Stimulated activated CD8-positive, alpha-beta memory T cell treated with anti-CD3 and anti-CD28 coated beads, Interleukin-2, amount 100 ng/mL, for 1 hour (primary cell): ENCODE data around the gene MDGA2.

Experiments
- DNase-seq, 2 donors: peaks; one replicate each; pipeline ENCODE4 v3.0.0-alpha.2; 2020; ENCODE audit warnings: low read depth in 2 of 2

Gene MDGA2

DNA sequence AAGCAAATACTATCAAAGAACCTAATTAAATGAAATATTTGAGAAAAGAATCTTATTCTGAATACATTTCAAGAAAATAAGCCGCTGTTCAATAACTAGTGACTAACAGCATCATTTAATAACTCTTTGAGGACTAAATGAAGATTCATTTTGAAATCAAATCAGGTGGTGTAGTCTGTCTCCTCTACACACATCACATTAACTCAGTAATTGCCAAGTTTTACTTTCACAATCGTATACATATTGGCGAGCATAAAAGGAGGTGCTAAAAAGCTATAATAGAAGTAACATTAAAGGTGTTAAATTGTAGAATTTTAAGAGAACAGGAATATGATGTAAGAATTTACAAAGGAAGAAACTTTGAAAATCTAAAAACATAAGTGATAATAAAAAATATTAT lies 185.1 kb downstream of the MDGA2 start:
- no peak for DNase-seq

DNA sequence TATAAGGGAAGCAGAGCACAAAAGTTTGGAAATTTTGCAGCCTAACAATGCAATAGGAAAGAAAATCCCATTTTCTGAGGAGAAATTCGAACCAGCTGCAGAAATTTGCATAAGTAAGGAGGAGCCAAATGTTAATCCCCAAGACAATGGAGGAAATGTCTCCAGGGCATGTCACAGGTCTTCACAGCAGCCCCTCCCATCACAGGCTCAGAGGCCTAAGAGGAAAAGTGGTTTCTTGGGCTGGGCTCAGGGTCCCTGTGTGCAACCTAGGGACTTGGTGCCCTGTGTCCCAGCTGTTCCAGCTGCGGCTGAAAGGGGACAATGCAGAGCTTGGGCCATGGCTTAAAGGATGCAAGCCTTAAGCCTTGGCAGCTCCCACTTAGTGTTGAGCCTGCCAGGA lies 190.0 kb downstream of the MDGA2 start:
- DNase-seq = no peak

GRCh38 chr14:47483449-47483848 lies 192.0 kb downstream of the MDGA2 start:
- DNase-seq = no peak

DNA sequence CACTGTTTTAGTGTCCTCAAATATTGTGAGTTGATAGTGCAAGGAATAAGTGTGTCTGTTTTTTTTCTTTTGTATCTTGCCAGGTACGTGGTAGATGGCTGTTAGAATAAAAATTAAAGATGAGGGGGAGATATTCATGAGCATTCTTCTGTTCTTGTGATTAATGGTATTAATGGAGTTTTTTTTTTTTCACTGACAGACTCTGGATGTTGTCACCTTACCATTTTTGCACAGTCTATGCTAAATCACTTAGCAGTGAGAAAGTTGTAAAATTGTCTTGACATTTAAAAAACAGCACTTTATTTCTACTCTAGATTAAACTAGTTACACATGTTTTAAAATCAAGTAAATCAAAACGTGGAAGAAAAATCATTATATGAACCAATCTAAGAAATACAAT lies 204.3 kb downstream of the MDGA2 start:
- DNase-seq = no peak

- DNase-seq = no peak
Measured at GRCh38 chr14:47466916-47467315, 208.5 kb downstream of the MDGA2 start.

- no peak for DNase-seq
Measured at GRCh38 chr14:47454025-47454424, 221.4 kb downstream of the MDGA2 start.

DNA sequence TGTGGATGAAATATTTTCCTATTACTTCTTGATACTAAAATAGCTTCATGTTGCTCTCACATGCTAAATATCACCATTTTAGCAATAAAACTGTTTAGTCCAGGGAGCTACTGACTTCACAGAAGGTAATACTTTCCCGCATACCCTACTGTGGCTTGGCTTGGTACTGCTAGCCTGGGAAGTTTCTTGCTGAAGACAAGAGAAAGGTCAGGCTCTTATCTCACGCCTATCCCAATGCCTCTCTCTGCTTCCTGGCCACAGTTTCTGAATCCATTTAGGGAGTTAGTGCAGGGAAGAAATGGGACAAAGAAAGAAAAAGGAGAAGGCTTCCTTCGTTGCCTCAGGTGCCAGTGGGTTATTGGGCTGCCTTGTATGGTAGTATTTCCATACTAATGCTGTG lies 228.3 kb downstream of the MDGA2 start:
- no peak for DNase-seq

GRCh38 chr14:47442211-47442610 lies 233.2 kb downstream of the MDGA2 start:
- no peak for DNase-seq

- DNase-seq = no peak
Measured at GRCh38 chr14:47439953-47440352, 235.5 kb downstream of the MDGA2 start.

DNA sequence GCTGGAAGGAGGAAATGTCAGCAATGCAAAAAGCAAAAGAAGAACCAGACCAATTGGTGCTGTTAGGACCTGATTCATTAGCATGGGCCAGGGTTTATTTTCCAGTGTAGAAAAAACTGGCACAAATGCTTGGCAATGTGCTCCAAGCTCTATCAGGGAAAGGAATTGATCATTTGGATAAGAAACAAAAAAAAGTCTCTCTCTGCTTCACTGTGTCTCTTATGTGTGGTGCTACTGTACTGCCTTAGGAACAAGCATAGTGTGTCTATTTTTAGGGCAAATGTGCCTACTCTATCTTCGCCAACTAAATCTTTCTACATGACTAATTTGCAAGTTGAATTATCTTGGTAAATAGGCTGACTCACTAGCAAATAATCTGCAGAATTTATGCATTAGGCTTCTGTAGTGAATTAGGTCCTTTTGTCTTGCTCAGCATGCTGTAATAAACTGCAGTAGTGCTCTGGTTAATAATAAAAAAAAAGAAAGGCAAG lies 236.7 kb downstream of the MDGA2 start:
- DNase-seq = no peak

- DNase-seq = no peak
Measured at GRCh38 chr14:47435331-47435965, 240.0 kb downstream of the MDGA2 start.

DNA sequence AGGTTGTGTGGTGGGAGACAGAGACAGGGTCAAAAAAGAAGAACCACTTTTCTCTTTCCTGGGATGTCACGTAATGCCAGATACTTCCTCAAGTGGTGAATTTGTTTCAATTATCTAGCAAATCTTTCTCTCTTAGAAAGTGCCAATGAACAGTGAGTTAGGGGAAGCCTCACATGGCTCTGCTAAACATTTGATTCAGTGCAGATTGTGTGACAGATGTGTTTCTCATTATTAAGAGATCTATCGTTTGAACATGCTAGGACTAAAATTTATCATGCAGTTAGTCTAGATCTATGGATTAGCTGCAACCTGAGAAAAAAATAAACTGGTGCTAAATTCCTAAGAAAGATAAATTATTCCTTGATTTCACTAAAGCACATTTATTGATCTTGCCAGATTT lies 247.8 kb downstream of the MDGA2 start:
- DNase-seq = no peak

DNA sequence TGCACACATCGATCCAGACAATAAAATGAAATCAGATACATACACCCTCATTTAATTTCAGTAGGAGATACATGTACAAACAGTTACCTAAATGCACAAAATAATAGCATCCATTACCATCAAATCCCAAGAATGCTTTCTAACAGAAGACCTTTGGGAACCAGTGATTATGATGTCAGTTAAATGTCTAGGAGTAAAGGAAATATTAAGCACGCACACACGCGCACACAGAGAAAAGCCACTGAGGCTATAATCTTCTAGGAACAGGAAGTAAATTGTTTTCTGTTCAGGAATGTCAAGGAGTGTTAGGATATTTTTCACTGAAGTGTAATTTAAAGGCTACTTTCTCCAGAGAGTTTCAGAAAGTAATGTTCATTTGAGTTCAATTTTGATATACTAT lies 250.1 kb downstream of the MDGA2 start:
- DNase-seq = no peak

GRCh38 chr14:47422191-47422590 lies 253.2 kb downstream of the MDGA2 start:
- no peak for DNase-seq

DNA sequence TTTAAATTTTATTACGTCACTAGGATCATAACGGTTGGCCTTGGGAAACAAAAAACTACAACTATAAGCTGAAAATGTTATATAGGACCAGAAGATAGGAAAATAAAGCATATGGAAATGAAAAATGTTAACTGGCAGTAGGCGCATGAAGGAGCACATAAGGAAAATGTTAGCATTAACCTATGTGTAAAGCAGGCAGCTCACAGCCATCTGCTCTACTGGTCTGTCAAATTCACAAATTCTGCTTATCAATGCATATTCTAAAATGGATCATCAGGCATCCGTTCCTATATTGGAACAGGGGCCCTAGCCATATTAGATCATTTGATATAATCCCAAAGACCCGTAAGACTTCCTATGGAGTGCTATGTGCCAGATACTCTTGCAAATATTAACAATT lies 263.9 kb downstream of the MDGA2 start:
- DNase-seq = no peak

DNA sequence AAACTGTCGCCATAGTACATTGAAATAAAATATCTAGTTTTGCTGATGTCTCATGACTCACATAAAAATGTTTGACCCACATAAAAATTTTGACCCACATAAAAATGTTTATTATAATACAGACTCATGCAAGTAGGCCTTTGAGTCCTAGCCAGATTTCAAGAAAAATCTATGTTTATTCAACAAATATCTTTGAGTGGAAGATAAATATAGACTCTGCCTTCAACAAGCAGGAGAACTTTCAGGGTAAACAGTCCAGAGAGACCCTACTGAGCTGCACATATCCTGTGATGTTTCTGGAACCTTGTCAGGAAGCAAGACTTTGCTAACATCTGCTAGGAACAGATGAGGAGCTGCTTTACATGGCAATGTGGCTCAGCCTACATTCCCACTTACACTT lies 283.1 kb downstream of the MDGA2 start:
- no peak for DNase-seq

DNA sequence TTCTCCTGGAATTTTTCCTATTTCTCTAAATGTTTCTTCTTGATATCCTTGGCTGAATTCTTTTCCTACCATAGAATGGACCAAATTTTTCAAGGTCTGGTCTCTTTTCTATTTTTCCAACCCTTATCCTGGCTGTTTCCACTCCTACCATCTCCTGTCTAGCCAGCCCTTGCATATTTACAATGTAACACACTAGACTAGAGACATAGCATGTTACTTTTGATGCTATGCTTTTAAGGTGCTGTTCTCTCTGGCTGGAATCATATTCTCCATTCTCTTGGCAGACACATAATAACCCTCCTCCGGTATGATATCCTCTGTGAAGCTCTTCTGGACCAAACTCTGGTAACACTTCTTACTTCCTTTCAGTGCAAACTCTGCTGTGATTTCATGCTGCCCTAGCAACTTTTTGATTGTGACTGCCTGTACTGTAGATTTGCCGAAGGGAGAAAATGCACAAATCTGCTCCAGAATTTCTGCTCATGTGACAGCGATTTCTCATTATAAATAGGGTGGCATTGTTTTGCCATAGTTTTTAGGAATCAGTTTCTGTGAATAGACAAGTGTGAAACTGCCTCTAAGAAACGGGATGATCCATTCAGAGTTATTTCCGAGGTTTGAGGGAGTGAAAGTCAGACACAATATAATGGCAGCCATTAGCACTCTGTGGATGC lies 284.4 kb downstream of the MDGA2 start:
- DNase-seq = no peak

DNA sequence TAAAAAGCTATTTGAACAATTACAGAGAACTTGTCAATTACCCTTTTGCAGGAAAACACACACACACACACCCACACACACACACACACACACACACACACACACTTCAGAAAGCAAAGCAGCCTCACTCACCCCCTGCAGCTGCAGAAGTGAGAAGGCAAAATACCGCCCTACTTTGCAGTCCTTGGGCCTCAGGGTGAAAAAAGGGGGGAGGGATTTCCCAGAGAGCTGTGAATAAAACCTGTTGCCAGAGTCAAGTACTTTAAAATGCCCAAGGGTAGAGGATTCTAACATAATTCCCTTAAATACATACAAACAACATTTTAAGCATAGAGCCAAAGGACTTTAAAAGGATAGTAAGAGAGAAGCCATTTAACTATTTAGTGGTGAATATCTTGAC lies 285.9 kb downstream of the MDGA2 start:
- DNase-seq = no peak

GRCh38 chr14:47366006-47366405 lies 309.4 kb downstream of the MDGA2 start:
- no peak for DNase-seq

DNA sequence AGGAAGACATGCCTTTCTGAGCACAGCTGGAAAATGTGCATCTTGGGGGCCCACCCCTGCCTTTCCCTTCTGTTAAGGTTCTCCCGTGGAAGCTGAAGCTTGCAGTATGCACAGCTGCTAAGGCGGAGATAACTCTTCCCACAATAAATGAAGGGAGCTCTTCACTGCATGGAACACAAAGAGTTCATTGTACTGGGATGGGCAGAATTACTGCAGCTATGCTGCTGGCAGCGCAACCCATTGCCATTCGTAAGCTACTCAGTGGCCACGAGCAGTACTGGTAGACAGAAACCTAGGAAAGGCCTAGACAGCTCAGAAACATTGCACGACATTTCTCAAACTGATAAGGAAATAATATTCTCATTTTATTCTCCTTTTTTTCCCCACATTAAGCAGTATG lies 310.2 kb downstream of the MDGA2 start:
- DNase-seq = no peak

- no peak for DNase-seq
Measured at GRCh38 chr14:47353186-47353585, 322.2 kb downstream of the MDGA2 start.

GRCh38 chr14:47346849-47347248 lies 328.6 kb downstream of the MDGA2 start:
- no peak for DNase-seq

GRCh38 chr14:47345016-47345415 lies 330.4 kb downstream of the MDGA2 start:
- no peak for DNase-seq

DNA sequence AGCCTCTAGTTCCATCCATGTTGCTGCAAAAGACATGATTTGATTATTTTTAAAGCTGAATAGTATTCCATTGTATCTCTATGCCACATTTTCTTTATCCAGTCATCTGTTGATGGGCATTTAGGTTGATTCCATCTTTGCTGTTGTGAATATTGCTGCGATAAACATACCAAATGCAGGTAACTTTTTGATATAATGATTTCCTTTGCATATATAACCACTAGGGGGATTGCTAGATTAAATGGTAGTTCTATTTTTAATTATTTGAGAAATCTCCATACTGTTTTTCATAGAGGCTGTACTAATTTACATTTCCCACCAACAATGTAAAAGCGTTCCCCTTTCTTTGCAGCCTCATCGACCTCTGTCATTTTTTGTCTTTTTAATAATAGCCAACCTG lies 342.5 kb downstream of the MDGA2 start:
- no peak for DNase-seq
